KG1 (cell line): ENCODE results near the gene CMSS1.

Experiments
- DNase-seq: peaks from one replicate; lab custom pipeline; 2025; lab: John Stamatoyannopoulos, UW

Gene CMSS1

DNA sequence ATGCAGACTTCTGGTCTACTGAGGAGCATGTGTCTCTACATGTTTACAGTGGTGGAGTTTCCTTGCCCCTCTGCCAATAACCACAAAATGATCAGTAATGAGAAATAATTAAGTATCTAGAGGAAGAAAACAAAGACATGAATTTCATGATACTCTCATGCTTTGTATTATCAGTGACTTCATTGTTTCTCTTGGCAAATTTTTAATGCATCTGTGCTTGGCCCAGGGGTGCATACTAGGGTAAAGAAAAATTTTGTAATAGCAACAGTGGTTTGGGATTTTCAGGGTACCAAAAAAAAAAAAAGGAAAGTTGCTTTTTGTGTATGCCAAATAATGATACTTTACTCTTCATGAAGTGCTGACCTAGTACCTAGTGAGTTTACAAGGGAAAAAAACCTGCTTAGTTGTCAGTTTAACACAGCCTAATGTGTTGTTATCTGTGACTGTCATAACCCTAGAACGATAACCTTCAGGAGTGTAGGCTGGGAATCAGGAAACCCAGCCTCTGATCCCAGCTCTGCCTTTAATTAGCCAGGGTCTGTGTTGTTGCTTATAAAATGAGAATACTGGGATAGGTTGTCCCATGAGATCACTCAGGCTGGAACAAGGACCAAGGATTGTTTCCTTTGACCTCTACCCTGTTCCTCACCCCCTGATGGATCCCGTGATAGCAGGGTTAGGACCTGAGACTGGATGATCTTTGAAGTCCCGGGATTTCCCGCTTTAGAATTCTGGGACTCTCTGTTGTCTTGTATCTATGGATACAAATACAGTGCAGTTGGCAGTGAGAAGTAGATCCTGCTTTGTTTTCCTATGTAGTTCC lies 117.5 kb downstream of the CMSS1 start:
- no peak for DNase-seq

DNA sequence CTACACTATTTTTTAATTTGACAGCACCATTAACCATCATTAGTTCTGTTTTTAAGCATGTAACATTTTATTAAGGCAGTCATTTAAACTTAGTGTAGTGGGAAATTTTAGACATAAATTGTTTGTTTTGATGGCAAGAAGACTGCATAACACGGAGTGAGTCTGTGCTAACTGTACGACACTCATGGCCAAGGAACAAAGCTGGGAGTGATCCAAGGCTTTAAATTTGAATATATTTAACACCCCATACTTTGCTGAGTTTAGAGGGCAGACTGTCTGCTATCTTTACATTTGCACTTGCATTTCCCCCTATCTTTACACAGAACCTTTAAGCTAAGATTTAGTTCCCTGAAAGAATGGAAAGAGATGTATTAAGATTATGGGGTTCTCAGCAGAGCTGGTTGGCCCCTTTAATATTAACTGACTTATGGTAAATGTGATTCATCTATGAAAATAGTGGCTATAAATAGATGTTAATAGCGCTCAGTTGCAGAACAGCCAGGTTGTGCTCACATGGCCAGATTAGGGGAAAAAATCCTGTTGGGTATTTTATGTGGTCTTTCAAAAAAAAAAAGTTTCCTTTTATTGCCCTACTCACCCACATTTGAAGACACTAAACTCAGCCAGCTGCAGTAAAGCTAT lies 120.7 kb downstream of the CMSS1 start:
- DNase-seq, result no peak

DNA sequence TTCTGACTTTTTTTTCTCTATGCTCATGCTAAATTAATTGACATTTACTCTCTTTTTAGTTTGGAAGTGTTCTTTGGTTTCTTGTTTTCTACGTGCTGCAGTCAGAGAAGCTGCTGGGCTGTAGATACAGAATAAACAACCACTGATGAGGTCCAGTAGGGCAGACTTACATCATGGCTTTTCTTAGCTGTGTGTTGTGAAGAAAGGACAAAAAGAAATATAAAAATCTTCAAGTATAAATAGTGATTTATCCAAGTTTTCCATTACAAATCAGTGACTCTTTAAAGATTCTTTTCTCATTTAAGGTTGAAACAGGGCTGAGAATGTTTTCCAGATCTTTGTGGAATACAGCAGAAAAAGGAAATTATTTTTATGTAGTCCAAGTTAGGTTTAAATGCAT lies 122.2 kb downstream of the CMSS1 start:
- DNase-seq, result no peak

DNA sequence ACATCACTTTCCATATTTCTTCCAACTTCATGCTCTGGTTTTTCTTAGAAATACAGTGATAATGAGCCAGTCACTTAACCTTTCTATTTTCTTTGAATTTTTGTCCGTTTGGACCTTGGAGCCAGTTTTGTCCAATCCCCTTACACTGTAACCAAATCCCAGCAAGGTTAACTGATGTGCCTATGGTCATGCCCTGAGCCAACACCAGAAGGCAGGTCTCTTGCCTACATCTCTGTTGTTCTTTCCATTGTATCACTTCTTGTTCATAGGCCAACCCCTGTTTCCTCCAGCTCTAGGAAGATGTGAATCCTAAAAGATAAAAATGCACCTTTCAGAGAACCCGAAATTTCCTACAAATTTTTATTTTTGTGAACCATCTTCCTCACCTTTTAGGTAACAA lies 122.7 kb downstream of the CMSS1 start:
- DNase-seq, result no peak

DNA sequence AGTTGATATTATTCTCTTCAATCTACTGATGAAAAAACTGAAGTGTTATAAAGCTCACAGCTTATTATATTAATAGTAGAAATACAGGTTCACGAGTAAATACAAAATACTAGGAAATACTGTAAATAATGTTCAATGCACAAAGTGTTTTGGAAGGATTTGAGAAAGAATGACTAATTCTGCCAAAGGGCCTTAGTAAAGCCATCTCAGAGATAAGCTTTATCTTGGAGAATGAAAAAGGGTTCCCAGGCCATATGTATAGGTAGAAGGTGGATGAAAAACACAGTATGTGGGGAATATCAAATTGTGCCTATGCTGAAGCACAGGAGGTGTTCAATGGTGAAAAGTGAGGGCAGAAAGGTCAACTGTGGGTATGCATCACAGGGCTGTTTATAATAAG lies 123.5 kb downstream of the CMSS1 start:
- no peak for DNase-seq

DNA sequence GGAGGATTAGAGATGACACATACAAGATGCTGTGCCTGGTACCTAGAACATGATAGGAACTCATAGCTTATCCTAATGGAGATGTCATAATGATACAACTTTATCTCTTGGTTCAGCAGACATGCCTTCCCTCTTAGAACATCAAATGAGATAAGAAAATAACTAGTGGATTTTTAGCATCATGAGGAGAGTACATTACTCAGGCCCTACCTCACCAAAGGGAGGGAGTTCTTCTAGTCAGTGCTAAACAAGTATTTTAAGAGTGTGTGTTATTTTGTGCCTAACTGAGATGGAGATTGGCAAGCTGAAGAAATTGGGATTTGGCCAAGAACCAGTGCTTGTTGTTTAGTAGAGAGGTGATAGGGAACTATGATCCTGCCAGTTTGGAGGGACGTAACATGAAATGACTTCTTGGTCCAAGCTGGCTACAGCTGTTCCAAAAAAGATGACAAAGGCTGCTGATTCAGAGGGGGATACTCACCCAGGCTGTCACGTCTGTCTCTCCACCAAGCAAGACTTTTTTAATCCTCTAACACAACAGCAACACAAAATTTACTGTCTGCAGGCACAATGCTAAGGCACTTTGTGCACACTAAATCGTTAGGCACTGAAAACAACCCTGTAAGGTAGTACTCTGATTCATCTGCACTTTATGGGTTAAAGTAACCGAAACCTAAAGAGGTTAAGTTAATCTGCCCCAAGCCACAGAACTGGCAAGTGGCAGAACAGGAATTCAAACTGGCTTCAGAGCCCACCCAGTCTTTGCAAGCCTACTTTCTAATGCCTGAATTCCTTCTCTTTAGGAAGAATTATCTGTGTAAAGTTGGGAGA lies 126.5 kb downstream of the CMSS1 start:
- no peak for DNase-seq

DNA sequence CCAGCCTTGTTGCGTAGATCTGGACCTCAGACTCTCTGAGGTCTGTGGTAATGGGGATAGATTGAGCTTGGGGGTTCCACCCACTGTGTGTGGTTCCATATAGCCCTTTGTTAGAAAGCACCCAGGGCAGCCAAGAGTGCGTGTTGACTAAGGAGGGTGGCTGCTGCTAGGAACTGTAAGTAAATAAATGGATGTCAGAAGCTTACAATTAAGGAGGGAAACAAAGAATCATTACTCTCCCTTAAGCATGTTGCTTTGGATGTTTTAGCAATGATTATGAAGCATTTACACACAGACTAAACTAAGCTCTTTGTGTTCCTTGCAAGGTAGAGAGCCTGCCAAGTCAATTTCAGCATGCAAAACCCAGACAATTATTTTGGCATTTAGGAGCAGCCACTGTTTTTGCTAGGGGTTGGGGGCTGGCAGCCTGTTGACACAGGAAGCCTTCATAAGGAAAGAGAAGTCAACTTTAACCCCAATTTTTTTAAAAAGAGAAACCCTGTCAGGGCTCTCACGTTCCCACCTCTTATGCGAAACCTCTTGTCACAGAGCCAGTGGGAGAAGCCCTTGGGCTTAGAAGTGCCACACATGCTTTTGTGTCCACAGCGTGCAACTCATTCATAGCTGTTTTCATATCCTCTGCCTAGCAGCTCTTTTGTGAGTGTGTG lies 127.8 kb downstream of the CMSS1 start:
- no peak for DNase-seq

DNA sequence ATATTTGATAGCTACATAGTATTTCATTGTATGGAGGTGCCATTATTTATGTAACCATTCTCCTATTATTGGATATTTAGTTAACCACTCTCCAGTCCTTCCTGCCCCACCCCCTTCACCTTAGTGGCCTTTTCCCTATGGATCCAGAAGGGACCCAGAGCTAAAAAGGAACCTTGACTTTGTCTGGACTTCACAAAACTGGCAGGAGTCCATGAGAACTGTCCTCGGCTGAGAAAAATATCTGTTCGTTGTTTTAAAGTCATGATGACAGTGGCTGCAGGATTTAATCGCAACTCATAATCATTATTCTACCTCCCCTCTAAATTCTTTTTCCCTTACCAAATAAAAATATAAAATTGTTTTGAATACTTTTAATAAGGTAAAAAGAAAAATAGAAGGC lies 129.7 kb downstream of the CMSS1 start:
- no peak for DNase-seq

DNA sequence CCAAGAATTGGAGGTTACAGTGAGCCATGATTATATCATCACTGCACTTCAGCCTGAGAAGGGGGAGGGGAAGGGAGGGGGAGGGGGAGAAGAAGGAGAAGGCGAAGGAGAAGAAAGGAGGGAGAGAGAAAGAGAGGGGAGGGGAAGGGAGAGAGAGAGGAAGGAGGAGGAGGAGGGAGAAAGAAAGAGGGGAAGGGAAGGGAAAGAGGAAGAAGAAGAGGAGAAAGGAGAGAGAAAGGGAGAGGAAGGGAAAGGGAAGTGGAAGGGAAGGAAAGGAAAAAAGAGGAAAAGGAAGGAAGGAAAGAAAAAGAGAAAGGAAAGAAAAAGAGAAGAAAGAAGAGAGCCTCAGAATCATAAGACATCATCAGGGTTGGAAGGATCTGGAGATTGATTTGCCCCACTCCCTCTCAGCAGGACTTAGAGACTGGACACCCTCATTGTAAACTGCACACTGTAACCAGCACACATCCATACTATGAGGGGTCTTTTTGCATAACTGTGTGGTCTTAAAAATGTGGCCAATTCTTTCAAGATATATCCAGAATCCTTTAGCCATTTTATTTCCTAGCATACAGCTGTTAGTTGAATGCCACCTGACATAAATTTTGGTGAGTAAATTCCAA lies 130.9 kb downstream of the CMSS1 start:
- no peak for DNase-seq

DNA sequence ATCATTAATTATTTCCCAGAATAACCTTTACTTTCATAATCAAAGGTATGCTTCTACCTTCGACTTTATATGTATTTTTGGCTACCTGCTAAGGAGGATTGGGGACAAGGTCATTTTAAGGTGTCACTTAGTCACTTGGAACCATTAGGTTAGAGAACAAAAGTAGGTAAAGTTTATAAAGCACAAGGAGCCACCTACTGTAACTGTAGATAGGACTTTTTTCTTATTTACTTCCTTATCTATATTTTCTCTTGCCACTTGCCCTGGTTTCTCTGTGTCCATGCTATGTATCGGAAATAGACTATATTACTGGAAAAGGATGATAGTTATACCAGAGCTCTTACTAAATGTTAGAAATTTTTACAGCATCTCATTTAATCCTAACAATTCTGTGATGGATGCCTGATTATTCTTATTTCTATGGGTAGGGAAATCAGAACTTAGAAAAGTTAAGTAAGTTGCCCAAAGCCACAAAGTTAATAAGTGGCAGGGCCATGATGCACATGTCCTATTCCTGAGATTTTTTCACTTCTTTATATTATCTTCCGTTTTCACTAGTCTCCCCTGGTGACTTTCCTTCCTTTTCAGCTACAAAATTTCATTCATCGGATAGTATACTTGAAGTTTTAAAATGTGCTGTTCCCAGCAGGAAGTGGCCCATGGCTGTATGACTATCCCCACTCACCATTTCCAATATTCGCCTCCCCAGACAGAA lies 132.5 kb downstream of the CMSS1 start:
- no peak for DNase-seq

DNA sequence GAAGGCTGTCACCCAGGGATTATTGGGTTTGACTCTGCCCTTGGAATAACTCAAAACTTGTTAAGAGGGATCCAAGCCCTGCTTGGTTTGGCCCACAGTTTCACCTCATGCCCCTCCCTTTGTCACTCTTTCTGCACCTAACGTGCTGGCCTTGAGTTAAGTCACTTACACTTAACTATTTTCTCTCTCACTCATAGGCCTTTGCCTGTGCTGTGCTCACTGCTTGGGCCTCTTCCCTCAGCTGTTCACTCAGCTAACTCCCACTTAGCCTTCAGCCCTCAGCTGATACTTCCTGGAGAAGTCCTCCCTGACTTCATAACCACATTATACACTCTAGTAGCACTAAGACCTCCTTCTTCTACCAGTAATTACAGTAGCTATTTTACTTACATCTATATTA lies 133.3 kb downstream of the CMSS1 start:
- DNase-seq, result no peak

DNA sequence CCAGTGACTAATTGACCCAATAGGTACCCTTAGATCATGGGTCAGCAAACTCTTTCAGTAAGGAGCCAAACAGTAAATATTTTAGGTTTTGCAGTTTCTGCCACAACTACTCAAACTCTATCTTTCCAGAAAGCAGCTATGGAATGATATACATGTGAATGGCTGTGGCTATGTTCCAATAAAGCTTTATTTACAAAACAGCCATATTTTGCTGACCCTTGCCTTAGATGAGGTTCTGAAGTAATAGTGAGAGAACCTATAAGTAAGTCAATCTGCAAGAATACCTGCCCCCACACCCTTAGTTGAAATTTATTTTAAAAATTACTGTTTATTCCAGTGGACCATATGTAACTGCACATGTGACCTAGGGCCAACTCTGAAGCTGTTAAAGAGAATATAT lies 134.0 kb downstream of the CMSS1 start:
- no peak for DNase-seq

DNA sequence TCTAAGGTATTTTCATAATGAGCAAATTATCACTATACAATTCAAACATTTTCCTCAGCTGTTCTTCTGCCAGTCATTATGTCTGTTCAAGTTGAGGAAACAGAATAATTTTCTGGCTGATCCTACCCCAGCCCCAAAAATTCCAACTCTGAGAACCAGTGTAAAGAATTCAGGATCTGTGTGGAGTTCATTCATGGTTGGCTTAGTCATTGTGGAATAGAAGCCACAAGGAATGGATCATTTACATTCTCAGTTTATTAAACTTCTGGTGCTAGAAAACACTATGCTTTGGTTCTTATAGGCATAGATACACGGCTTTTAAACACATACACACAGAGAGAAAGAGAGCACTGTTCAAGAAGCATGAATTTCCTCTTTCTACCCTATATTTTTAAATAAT lies 134.6 kb downstream of the CMSS1 start:
- no peak for DNase-seq

DNA sequence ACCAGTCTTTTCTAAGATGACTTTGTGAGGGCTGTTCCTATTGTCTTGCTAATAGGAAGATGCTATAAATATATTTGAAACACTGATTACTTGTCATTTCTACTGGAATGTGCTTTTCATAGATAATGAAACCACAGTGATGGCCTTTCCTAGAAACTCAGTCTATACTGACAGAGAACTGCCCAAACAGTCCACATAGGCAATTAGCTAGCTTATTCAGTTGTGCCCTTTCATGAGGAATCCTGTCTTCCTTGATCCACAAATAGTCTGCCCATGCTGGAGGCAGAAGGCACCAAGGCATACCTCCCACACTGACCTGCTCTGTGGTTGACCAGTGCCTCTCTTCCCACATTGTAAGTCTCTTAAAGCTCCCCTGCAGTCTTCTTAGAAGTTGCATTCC lies 135.9 kb downstream of the CMSS1 start:
- DNase-seq, result no peak

DNA sequence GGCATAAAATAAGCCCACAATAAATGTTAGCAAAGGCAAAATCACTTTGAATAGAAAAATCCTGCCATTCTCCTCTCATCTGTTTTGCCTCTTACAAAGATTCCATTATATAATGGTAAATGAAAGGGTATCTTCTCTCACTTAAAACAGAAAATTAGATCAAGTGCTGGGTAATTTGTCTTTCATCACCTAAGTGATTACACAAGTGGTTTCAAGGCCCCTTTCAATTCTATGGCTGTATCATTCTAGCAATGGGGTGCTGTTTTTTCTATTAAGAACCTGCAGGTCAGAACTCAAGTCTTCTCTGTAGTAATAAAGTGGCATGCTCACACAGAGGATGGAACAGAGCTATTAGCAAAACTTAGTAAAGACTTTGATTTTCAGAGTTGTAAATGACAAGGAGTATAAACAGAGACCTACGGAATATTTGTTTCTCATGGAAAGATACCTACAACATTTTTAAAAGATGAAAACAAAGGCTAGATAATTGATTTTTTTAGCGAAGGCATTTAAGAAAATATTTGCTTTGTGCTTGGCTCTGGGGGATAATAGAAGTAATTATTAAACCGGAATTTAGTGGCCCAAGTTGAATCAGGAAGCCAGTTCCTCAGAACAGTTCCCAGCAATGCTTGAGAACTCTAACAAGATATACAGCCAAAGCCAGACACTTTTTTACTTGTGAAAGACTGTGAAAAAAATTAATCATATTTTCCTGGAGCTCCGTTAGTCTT lies 137.4 kb downstream of the CMSS1 start:
- no peak for DNase-seq

DNA sequence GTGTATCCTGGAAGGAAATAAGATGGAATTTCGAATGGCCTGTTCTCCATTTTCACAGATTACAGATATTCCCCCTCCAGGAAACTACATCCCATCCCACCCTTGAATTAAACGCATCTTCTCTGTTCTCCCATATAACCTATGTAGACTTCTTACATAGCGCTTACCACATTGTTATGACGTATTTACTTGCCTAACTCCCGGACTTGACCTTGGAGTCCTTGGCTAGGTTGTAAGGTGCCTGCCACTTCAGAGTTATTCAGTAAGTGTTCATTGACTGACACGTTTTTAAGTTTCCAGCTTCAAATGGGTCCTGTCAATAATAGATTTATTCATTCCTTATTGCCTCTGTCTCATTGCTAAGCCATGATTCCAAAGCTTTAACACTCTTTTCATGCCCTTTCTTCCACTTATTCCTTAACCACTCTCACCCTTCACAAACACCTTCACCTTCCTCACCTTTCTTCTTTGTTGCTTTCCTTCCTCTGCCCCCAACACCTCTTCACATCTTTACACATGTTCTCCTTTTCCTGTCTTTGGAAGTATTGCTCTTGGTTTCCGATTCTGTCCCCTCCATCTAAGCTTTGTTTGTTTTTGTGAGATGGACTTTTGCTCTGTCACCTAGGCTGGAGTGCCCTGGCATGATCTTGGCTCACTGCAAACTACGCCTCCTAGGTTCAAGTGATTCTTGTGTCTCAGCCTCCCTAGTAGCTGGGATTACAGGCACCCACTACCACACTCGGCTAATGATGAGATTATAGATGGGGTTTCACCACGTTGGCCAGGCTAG lies 138.3 kb downstream of the CMSS1 start:
- no peak for DNase-seq

DNA sequence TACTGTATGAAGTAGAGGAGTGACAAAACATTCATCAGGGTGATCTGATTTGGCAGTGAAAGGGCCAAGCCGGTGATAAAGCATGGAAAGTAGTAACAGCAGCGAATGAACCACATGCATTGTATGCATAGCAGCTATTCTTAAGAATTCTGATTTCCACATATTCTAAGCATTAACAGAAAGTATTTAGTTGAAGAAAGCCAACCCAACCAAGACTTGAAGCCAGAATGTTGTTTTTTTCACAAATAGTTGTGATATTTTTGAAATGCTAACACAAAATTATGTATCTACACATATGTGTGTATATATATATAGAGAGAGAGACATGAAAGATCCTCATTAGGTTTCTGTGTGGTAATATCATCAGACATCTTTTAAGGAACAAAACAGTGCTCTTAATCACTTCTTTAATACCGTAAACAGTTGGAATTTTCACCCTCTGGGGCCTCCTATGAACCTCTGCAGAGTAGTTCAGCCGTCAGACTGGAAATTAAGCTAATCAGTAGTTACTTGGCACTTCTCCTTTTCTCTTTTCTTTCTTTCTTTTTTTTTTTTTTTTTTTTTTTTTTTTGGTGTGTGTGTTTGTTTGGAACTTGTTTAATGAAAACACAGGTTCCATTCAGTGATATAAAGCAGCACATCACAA lies 139.6 kb downstream of the CMSS1 start:
- no peak for DNase-seq

DNA sequence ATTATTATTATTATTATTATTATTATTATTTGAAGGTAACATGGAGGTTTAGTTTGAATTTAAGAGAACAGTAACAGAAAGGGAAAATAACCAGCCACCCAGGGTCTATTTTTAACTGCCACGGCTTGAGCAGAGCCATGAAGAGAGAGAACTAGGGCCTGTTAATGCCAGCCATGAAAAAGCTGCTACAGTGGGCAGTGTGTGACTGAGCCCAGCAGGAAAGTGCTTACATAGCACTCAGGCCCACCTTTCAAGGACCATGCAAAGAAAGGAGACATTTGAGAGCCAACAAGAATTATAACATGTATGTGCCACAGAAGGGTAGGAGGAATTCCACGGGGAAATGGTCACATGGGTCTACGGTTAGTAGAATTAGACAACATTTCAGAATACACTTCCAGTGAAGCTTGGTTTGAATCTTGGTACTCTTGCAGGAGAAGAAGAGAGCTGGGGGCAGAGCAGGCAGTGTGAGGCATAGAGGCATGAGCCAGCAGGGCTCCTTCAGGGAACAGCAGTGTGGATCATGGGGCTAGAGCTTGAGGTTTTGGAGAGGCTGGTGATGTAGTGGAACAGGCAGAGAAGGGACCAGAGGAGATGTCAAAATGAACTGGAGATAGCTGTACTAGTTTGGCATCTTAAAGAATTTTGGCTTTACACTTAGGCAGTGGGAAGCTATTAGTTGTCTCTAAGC lies 140.7 kb downstream of the CMSS1 start:
- DNase-seq, result no peak
